Measurements from ENCODE around the gene DIAPH1.

DIAPH1 gene

GRCh38 chr5:141477044-141477575, 141.7 kb downstream of the DIAPH1 start:
- DNase-seq: no peak

GRCh38 chr5:141476132-141476911, 142.5 kb downstream of the DIAPH1 start:
- no peak for DNase-seq

GRCh38 chr5:141475625-141476131, 143.1 kb downstream of the DIAPH1 start, which contains the start of gene PCDHGC3:
Gene PCDHGC3, plus strand, starts transcription at chr5:141475966. Its CDS starts 151 bp downstream, at chr5:141476117.
- DNase-seq: no peak

GRCh38 chr5:141465351-141465750, 153.4 kb downstream of the DIAPH1 start:
- DNase-seq: no peak

Measured in stimulated activated naive CD4-positive, alpha-beta T cell treated with Interleukin-2 at 50 U/mL for 16 hours (primary cell).